ENCODE results near the gene SLC5A10.

DNA sequence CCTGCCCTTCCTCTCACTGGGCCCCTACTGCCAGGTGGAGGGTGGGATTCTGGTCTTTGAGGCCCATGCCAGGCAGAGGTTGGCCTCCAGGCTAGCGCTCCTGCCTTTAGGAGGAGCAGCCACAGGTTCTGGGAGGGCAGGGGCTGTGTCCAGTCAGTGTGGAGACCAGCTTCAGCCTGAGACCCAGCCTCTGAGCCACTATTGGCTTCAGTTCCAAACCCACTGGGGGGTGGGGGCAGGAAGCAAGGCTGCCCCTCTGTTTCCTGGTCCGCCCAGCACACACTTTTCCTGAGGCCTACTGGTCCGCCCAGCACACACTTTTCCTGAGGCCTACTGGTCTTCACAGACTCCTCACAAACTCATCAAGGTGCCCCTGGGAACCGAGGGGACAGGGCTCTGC, 16.4 kb downstream of the SLC5A10 start:
- TF ChIP-seq TAF1 (conservative IDR thresholded peaks at IDR 0.05) (no peak), FOXA2 (IDR thresholded peaks at IDR 0.05) (no peak), ZBTB33 (IDR thresholded peaks at IDR 0.05) (no peak), JUND (IDR thresholded peaks at IDR 0.05) (no peak), RAD21 (IDR thresholded peaks at IDR 0.05) (no peak), EGR1 (IDR thresholded peaks at IDR 0.05; ENCODE audit: low read depth in 2 of 2) (no peak), FOXA1 (IDR thresholded peaks at IDR 0.05) (no peak), GABPA (IDR thresholded peaks at IDR 0.05 in 1 of 2, conservative IDR thresholded peaks at IDR 0.05 in 1 of 2) (no peak), NR2F2 (IDR thresholded peaks at IDR 0.05) (no peak), ATF3 (IDR thresholded peaks at IDR 0.05) (no peak), HNF4A (conservative IDR thresholded peaks at IDR 0.05) (no peak)
- TF ChIP-seq, protein P1, sequence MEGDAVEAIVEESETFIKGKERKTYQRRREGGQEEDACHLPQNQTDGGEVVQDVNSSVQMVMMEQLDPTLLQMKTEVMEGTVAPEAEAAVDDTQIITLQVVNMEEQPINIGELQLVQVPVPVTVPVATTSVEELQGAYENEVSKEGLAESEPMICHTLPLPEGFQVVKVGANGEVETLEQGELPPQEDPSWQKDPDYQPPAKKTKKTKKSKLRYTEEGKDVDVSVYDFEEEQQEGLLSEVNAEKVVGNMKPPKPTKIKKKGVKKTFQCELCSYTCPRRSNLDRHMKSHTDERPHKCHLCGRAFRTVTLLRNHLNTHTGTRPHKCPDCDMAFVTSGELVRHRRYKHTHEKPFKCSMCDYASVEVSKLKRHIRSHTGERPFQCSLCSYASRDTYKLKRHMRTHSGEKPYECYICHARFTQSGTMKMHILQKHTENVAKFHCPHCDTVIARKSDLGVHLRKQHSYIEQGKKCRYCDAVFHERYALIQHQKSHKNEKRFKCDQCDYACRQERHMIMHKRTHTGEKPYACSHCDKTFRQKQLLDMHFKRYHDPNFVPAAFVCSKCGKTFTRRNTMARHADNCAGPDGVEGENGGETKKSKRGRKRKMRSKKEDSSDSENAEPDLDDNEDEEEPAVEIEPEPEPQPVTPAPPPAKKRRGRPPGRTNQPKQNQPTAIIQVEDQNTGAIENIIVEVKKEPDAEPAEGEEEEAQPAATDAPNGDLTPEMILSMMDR (IDR thresholded peaks at IDR 0.05; ENCODE audit: low read depth, low read length, missing input control): no peak
- TF ChIP-seq, protein P2, sequence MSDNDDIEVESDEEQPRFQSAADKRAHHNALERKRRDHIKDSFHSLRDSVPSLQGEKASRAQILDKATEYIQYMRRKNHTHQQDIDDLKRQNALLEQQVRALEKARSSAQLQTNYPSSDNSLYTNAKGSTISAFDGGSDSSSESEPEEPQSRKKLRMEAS (IDR thresholded peaks at IDR 0.05): no peak
- TF ChIP-seq, protein P3, sequence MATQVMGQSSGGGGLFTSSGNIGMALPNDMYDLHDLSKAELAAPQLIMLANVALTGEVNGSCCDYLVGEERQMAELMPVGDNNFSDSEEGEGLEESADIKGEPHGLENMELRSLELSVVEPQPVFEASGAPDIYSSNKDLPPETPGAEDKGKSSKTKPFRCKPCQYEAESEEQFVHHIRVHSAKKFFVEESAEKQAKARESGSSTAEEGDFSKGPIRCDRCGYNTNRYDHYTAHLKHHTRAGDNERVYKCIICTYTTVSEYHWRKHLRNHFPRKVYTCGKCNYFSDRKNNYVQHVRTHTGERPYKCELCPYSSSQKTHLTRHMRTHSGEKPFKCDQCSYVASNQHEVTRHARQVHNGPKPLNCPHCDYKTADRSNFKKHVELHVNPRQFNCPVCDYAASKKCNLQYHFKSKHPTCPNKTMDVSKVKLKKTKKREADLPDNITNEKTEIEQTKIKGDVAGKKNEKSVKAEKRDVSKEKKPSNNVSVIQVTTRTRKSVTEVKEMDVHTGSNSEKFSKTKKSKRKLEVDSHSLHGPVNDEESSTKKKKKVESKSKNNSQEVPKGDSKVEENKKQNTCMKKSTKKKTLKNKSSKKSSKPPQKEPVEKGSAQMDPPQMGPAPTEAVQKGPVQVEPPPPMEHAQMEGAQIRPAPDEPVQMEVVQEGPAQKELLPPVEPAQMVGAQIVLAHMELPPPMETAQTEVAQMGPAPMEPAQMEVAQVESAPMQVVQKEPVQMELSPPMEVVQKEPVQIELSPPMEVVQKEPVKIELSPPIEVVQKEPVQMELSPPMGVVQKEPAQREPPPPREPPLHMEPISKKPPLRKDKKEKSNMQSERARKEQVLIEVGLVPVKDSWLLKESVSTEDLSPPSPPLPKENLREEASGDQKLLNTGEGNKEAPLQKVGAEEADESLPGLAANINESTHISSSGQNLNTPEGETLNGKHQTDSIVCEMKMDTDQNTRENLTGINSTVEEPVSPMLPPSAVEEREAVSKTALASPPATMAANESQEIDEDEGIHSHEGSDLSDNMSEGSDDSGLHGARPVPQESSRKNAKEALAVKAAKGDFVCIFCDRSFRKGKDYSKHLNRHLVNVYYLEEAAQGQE (IDR thresholded peaks at IDR 0.05): no peak

All from liver (tissue), 3 donors.